ENCODE results near the gene ZNF740. TPM values are rescaled to one million over a fixed set of nuclear protein-coding genes. Genes with fewer than 3 reads are reported as not detected.

The ZNF740 gene
- polyA plus RNA-seq, 1 donor from 2014 or later: 24.3 TPM

DNA sequence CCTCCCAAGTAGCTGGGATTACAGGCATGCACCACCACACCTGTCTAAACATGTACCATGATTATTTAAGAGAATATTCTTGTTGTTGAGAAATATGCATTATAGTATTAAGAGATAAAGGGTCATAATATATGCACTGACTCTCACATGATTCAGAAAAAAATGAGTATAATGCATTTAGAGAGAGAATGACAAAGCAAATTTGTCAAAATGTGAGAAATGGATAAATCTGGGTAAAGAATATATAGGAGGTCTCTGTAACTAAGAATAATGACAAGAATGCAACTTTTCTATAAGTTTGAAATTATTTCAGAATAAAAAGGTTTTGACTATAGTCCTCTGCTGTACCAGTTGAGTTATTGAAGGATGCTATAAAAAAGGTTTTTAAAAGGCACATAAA lies 28.1 kb upstream of the ZNF740 start:
- no peak overlapping the region for H3K27ac ChIP-seq (ENCODE audit: low read length)
- H3F3A ChIP-seq (ENCODE audit: insufficient read depth, low read length, poor library complexity, severe bottlenecking): no peaks in the 10 kb centered on the region
- TF ChIP-seq SMC3 (conservative IDR thresholded peaks at IDR 0.05; ENCODE audit: poor library complexity): no peak
- no peak for TF ChIP-seq EP300 (conservative IDR thresholded peaks at IDR 0.05; ENCODE audit: poor library complexity, severe bottlenecking)
- TF ChIP-seq MXI1 (conservative IDR thresholded peaks at IDR 0.05; ENCODE audit: poor library complexity, severe bottlenecking): no peak
- TF ChIP-seq EZH2 (IDR thresholded peaks at IDR 0.05; ENCODE audit: borderline replicate concordance, insufficient read depth, low read length, poor library complexity, severe bottlenecking): no peak
- no peak for TF ChIP-seq TAF1 (IDR thresholded peaks at IDR 0.05; ENCODE audit: low read depth)
- TF ChIP-seq, protein P1, sequence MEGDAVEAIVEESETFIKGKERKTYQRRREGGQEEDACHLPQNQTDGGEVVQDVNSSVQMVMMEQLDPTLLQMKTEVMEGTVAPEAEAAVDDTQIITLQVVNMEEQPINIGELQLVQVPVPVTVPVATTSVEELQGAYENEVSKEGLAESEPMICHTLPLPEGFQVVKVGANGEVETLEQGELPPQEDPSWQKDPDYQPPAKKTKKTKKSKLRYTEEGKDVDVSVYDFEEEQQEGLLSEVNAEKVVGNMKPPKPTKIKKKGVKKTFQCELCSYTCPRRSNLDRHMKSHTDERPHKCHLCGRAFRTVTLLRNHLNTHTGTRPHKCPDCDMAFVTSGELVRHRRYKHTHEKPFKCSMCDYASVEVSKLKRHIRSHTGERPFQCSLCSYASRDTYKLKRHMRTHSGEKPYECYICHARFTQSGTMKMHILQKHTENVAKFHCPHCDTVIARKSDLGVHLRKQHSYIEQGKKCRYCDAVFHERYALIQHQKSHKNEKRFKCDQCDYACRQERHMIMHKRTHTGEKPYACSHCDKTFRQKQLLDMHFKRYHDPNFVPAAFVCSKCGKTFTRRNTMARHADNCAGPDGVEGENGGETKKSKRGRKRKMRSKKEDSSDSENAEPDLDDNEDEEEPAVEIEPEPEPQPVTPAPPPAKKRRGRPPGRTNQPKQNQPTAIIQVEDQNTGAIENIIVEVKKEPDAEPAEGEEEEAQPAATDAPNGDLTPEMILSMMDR (IDR thresholded peaks at IDR 0.05; ENCODE audit: poor library complexity, severe bottlenecking): no peak
- TF ChIP-seq RAD21 (conservative IDR thresholded peaks at IDR 0.05): no peak
- TF ChIP-seq, protein P2, sequence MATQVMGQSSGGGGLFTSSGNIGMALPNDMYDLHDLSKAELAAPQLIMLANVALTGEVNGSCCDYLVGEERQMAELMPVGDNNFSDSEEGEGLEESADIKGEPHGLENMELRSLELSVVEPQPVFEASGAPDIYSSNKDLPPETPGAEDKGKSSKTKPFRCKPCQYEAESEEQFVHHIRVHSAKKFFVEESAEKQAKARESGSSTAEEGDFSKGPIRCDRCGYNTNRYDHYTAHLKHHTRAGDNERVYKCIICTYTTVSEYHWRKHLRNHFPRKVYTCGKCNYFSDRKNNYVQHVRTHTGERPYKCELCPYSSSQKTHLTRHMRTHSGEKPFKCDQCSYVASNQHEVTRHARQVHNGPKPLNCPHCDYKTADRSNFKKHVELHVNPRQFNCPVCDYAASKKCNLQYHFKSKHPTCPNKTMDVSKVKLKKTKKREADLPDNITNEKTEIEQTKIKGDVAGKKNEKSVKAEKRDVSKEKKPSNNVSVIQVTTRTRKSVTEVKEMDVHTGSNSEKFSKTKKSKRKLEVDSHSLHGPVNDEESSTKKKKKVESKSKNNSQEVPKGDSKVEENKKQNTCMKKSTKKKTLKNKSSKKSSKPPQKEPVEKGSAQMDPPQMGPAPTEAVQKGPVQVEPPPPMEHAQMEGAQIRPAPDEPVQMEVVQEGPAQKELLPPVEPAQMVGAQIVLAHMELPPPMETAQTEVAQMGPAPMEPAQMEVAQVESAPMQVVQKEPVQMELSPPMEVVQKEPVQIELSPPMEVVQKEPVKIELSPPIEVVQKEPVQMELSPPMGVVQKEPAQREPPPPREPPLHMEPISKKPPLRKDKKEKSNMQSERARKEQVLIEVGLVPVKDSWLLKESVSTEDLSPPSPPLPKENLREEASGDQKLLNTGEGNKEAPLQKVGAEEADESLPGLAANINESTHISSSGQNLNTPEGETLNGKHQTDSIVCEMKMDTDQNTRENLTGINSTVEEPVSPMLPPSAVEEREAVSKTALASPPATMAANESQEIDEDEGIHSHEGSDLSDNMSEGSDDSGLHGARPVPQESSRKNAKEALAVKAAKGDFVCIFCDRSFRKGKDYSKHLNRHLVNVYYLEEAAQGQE (IDR thresholded peaks at IDR 0.05; ENCODE audit: borderline replicate concordance): no peak
- no peak for TF ChIP-seq POLR2AphosphoS5 (IDR thresholded peaks at IDR 0.05)
- no peak overlapping the region for H3K4me3 ChIP-seq (ENCODE audit: low read length)
- no peak overlapping the region for H2AFZ ChIP-seq (ENCODE audit: low read depth, low read length)
- H4K20me1 ChIP-seq (ENCODE audit: insufficient read depth): no peaks in the 10 kb centered on the region
- no peaks in the 10 kb centered on the region for H3K27me3 ChIP-seq (ENCODE audit: insufficient read depth, low read depth, low read length)
- H3K36me3 ChIP-seq (ENCODE audit: insufficient read depth, low read length): no peaks in the 10 kb centered on the region
- no peaks in the 10 kb centered on the region for H3K9me3 ChIP-seq (ENCODE audit: low read length)
- H3K9me2 ChIP-seq (ENCODE audit: insufficient read depth, low read length): no peaks in the 10 kb centered on the region
- no peaks in the 10 kb centered on the region for H3K79me2 ChIP-seq (replicated peaks; ENCODE audit: insufficient read depth, low read length)
- H3K9ac ChIP-seq (ENCODE audit: low read length): no peak overlapping the region
- no peak overlapping the region for H3K4me2 ChIP-seq (ENCODE audit: low read length)

DNA sequence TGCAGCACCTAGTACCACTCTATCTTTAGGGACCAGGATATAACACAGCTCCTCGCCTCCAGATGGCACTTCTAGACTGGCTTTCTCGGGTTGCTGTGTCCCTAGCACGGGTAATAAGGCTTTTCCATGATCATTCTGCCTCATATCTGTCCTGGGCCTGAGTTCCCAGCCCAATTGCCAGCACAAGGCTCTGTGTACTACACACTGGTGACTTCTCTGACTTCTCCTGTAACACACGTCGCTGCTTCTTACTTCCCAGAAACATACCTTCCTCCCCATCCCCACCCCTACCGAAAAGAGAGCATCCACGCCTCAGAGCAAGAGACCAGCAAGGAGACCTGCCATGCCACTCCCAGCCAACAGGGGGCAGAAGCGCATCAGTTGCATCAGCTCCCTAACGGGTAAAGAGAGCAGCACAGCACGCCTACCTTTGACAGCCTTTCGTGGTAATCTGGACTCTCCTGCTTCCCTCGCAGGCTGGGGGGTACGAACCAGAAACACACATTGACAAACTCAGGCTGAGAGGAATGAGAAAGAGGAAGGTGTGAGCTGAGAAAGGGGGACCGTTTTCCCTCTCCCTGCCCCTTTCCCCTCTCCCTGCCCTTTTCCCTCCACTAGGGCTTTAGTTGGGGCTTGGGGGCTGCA lies 21.2 kb upstream of the ZNF740 start:
- Histone ChIP-seq H3K9me2 (ENCODE audit: insufficient read depth, low read length) (no peaks in the 10 kb centered on the region), H3K79me2 (replicated peaks; ENCODE audit: insufficient read depth, low read length) (no peaks in the 10 kb centered on the region), H3K27me3 (ENCODE audit: insufficient read depth, low read depth, low read length) (no peaks in the 10 kb centered on the region), H3K36me3 (ENCODE audit: insufficient read depth, low read length) (no peaks in the 10 kb centered on the region), H3K4me2 (ENCODE audit: low read length) (no peak overlapping the region), H3K27ac (ENCODE audit: low read length) (no peak overlapping the region), H2AFZ (ENCODE audit: low read depth, low read length) (no peak overlapping the region), H3K9ac (ENCODE audit: low read length) (no peak overlapping the region), H3F3A (ENCODE audit: insufficient read depth, low read length, poor library complexity, severe bottlenecking) (no peaks in the 10 kb centered on the region), H3K4me3 (ENCODE audit: low read length) (no peak overlapping the region), H3K9me3 (ENCODE audit: low read length) (no peaks in the 10 kb centered on the region), H4K20me1 (ENCODE audit: insufficient read depth) (no peaks in the 10 kb centered on the region)
- peak; percentile 75 for TF ChIP-seq RAD21 (conservative IDR thresholded peaks at IDR 0.05)
- TF ChIP-seq, protein P2 (IDR thresholded peaks at IDR 0.05; ENCODE audit: borderline replicate concordance): no peak
- TF ChIP-seq EZH2 (IDR thresholded peaks at IDR 0.05; ENCODE audit: borderline replicate concordance, insufficient read depth, low read length, poor library complexity, severe bottlenecking): no peak
- no peak for TF ChIP-seq EP300 (conservative IDR thresholded peaks at IDR 0.05; ENCODE audit: poor library complexity, severe bottlenecking)
- TF ChIP-seq, protein P1 (IDR thresholded peaks at IDR 0.05; ENCODE audit: poor library complexity, severe bottlenecking): peak; percentile 79
- TF ChIP-seq POLR2AphosphoS5 (IDR thresholded peaks at IDR 0.05): no peak
- peak; percentile 71 for TF ChIP-seq SMC3 (conservative IDR thresholded peaks at IDR 0.05; ENCODE audit: poor library complexity)
- TF ChIP-seq MXI1 (conservative IDR thresholded peaks at IDR 0.05; ENCODE audit: poor library complexity, severe bottlenecking): no peak
- no peak for TF ChIP-seq TAF1 (IDR thresholded peaks at IDR 0.05; ENCODE audit: low read depth)

Data from neural cell (in vitro differentiated cells).